HepG2 (cell line): ENCODE data around the gene NAT9. TPM values are rescaled to one million over a fixed set of nuclear protein-coding genes. Genes with fewer than 3 reads are reported as not detected.

Experiments
- BCL6 ChIP-seq: IDR thresholded peaks from 2 replicates; pipeline ENCODE4 v1.6.1; 2016; ENCODE audit warnings: missing genetic modification reagents, missing compliant biosample characterization
- CENPT ChIP-seq: sonication (generic); formaldehyde crosslinking; IDR thresholded peaks from 2 replicates; pipeline ENCODE4 v1.8.0; 2022; ENCODE audit warnings: low read depth, mild to moderate bottlenecking, moderate library complexity, missing genetic modification reagents
- DNMT1 ChIP-seq: sonication (generic); formaldehyde crosslinking; IDR thresholded peaks from 2 replicates; pipeline ENCODE4 v1.5.1; 2020; ENCODE audit warnings: mild to moderate bottlenecking, missing genetic modification reagents
- E2F2 ChIP-seq: sonication (generic); formaldehyde crosslinking; IDR thresholded peaks from 2 replicates; pipeline ENCODE4 v1.4.0; 2020; ENCODE audit warnings: missing genetic modification reagents, borderline replicate concordance
- EEA1 ChIP-seq: sonication (generic); formaldehyde crosslinking; IDR thresholded peaks from 2 replicates; pipeline ENCODE4 v1.5.1; 2020; ENCODE audit warnings: mild to moderate bottlenecking, missing genetic modification reagents, borderline replicate concordance
- ERF ChIP-seq: IDR thresholded peaks from 2 replicates; pipeline ENCODE4 v1.6.1; 2018; ENCODE audit warnings: missing biosample characterization, missing genetic modification reagents
- KDM2A ChIP-seq: sonication (generic); formaldehyde crosslinking; IDR thresholded peaks from 2 replicates; pipeline ENCODE4 v1.4.0; 2020; ENCODE audit warnings: low read depth, missing genetic modification reagents, borderline replicate concordance
- KLF15 ChIP-seq: sonication (generic); formaldehyde crosslinking; IDR thresholded peaks from 2 replicates; pipeline ENCODE4 v1.8.1; 2023; ENCODE audit warnings: borderline replicate concordance, mild to moderate bottlenecking, inconsistent platforms, missing genetic modification reagents, mixed read lengths
- MYC ChIP-seq: sonication (generic); formaldehyde crosslinking; IDR thresholded peaks from 2 replicates; pipeline ENCODE4 v1.9.0; 2021; ENCODE audit warnings: missing genetic modification reagents, borderline replicate concordance
- SALL1 ChIP-seq: sonication (generic); formaldehyde crosslinking; IDR thresholded peaks from 2 replicates; pipeline ENCODE4 v1.8.0; 2022; ENCODE audit warnings: mild to moderate bottlenecking, missing genetic modification reagents
- TBX3 ChIP-seq: fragments of 450-650 bp; IDR thresholded peaks from 2 replicates; pipeline ENCODE4 v1.6.1; 2017; ENCODE audit warnings: antibody characterized with exemption, mild to moderate bottlenecking, inconsistent platforms, borderline replicate concordance
- TEAD2 ChIP-seq: sonication (generic); formaldehyde crosslinking; IDR thresholded peaks from 2 replicates; pipeline ENCODE4 v1.9.0; 2021; ENCODE audit warnings: missing genetic modification reagents
- ZFP36L2 ChIP-seq: sonication (generic); formaldehyde crosslinking; IDR thresholded peaks from 2 replicates; pipeline ENCODE4 v1.4.0; 2020; ENCODE audit warnings: missing genetic modification reagents
- ZNF350 ChIP-seq: sonication (generic); formaldehyde crosslinking; IDR thresholded peaks from 2 replicates; pipeline ENCODE4 v1.4.0; 2020; ENCODE audit warnings: mild to moderate bottlenecking, low read depth, missing genetic modification reagents, borderline replicate concordance
- ZNF414 ChIP-seq: sonication (generic); formaldehyde crosslinking; IDR thresholded peaks from 2 replicates; pipeline ENCODE4 v1.5.0; 2020; ENCODE audit warnings: missing genetic modification reagents
- ZNF761 ChIP-seq: sonication (generic); formaldehyde crosslinking; conservative IDR thresholded peaks from 2 replicates; pipeline ENCODE4 v1.4.0; 2020; ENCODE audit warnings: mild to moderate bottlenecking, missing genetic modification reagents
- polyA plus RNA-seq, 8 experiments: library from polyadenylated mRNA; depleted of rRNA in 3 of 8; stranded (reverse) in 7 of 8; unstranded in 1 of 8; fragments of >200 nt; fragmentation: Illumina TruSeq in 4 of 8; extraction: Trizol in 4 of 8; gene quantifications; 2 replicates each; pipeline versions ENCODE4 v1.2.1 to v1.2.3, GENCODE V29; 2011 to 2016; ENCODE audit warnings: low read depth in 4 of 8, missing spikeins in 1 of 8, mixed read lengths in 1 of 8; ENCODE audit not compliant: insufficient read depth in 1 of 8
- total RNA-seq, 5 experiments: library from RNA; depleted of rRNA; stranded (reverse); fragments of >200 nt; fragmentation: Illumina TruSeq; extraction: Trizol; gene quantifications; 2 replicates each; pipeline ENCODE4 v1.2.3, GENCODE V29; 2016; ENCODE audit warnings: low read depth in 1 of 5
- TF ChIP-seq, protein P1 (sequence below): sonication (generic); formaldehyde crosslinking; IDR thresholded peaks from 2 replicates; pipeline ENCODE4 v1.9.0; 2021; ENCODE audit warnings: mild to moderate bottlenecking, missing genetic modification reagents
- TF ChIP-seq, protein P2 (sequence below): sonication (generic); formaldehyde crosslinking; IDR thresholded peaks from 2 replicates; pipeline ENCODE4 v1.5.0; 2020; ENCODE audit warnings: mild to moderate bottlenecking, low read depth, missing genetic modification reagents, borderline replicate concordance
- TF ChIP-seq, protein P3 (sequence below): sonication (generic); formaldehyde crosslinking; IDR thresholded peaks from 2 replicates; pipeline ENCODE4 v1.4.0; 2020; ENCODE audit warnings: mild to moderate bottlenecking, missing genetic modification reagents

NAT9 gene
- total and polyA plus RNA-seq, 2 of the 13 experiments (the other 11 are each of a cell fraction or from before 2014, with no cell fraction given), result 39.7 to 44.2 TPM

- TF ChIP-seq, protein P1, sequence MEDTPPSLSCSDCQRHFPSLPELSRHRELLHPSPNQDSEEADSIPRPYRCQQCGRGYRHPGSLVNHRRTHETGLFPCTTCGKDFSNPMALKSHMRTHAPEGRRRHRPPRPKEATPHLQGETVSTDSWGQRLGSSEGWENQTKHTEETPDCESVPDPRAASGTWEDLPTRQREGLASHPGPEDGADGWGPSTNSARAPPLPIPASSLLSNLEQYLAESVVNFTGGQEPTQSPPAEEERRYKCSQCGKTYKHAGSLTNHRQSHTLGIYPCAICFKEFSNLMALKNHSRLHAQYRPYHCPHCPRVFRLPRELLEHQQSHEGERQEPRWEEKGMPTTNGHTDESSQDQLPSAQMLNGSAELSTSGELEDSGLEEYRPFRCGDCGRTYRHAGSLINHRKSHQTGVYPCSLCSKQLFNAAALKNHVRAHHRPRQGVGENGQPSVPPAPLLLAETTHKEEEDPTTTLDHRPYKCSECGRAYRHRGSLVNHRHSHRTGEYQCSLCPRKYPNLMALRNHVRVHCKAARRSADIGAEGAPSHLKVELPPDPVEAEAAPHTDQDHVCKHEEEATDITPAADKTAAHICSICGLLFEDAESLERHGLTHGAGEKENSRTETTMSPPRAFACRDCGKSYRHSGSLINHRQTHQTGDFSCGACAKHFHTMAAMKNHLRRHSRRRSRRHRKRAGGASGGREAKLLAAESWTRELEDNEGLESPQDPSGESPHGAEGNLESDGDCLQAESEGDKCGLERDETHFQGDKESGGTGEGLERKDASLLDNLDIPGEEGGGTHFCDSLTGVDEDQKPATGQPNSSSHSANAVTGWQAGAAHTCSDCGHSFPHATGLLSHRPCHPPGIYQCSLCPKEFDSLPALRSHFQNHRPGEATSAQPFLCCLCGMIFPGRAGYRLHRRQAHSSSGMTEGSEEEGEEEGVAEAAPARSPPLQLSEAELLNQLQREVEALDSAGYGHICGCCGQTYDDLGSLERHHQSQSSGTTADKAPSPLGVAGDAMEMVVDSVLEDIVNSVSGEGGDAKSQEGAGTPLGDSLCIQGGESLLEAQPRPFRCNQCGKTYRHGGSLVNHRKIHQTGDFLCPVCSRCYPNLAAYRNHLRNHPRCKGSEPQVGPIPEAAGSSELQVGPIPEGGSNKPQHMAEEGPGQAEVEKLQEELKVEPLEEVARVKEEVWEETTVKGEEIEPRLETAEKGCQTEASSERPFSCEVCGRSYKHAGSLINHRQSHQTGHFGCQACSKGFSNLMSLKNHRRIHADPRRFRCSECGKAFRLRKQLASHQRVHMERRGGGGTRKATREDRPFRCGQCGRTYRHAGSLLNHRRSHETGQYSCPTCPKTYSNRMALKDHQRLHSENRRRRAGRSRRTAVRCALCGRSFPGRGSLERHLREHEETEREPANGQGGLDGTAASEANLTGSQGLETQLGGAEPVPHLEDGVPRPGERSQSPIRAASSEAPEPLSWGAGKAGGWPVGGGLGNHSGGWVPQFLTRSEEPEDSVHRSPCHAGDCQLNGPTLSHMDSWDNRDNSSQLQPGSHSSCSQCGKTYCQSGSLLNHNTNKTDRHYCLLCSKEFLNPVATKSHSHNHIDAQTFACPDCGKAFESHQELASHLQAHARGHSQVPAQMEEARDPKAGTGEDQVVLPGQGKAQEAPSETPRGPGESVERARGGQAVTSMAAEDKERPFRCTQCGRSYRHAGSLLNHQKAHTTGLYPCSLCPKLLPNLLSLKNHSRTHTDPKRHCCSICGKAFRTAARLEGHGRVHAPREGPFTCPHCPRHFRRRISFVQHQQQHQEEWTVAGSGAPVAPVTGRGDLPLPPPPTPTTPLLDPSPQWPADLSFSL (CRISPR knock-in tag), result peak; percentile 45; the same call in 1 of the 2 replicates
- TF ChIP-seq KDM2A (peak; percentile 57; the same call in 1 of the 2 replicates), ZNF414 (CRISPR knock-in tag) (no peak), ZFP36L2 (CRISPR knock-in tag) (no peak), ZNF350 (CRISPR knock-in tag) (no peak), EEA1 (no peak), DNMT1 (CRISPR knock-in tag) (0 out of 2 replicates have a peak, but pooled peaks have one; percentile 22), E2F2 (0 out of 2 replicates have a peak, but pooled peaks have one; percentile 19), TEAD2 (CRISPR knock-in tag) (no peak), KLF15 (CRISPR knock-in tag) (no peak), BCL6 (CRISPR knock-in tag) (no peak), TBX3 (no peak), CENPT (CRISPR knock-in tag) (no peak), ERF (peak; percentile 56; the same call in 1 of the 2 replicates), ZNF761 (CRISPR knock-in tag) (peak; percentile 12; the same call in 1 of the 2 replicates), MYC (0 out of 2 replicates have a peak, but pooled peaks have one; percentile 17), SALL1 (no peak)
- TF ChIP-seq, protein P2, sequence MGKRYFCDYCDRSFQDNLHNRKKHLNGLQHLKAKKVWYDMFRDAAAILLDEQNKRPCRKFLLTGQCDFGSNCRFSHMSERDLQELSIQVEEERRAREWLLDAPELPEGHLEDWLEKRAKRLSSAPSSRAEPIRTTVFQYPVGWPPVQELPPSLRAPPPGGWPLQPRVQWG, result no peak
- TF ChIP-seq, protein P3, sequence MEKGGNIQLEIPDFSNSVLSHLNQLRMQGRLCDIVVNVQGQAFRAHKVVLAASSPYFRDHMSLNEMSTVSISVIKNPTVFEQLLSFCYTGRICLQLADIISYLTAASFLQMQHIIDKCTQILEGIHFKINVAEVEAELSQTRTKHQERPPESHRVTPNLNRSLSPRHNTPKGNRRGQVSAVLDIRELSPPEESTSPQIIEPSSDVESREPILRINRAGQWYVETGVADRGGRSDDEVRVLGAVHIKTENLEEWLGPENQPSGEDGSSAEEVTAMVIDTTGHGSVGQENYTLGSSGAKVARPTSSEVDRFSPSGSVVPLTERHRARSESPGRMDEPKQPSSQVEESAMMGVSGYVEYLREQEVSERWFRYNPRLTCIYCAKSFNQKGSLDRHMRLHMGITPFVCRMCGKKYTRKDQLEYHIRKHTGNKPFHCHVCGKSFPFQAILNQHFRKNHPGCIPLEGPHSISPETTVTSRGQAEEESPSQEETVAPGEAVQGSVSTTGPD (CRISPR knock-in tag), result no peak
These were observed 38.7 kb downstream of the NAT9 start (continued) for GRCh38 chr17:74737299-74738050.
